HCT116 (cell line): ENCODE measurements around the gene CLK3. TPM values are rescaled to one million over a fixed set of nuclear protein-coding genes. Genes with fewer than 3 reads are reported as not detected.

Experiments used
- ATAC-seq: fragments of 200-7000 bp; cut with Tn5 transposase; 2 replicates; pipeline ENCODE4 v1.9.1; 2020; ENCODE audit warnings: mild to moderate bottlenecking, moderate library complexity
- BruUV-seq: library from RNA; stranded (reverse); fragments of 400-500 nt; replicated peaks from 2 replicates; lab custom pipeline; 2021; lab: Mats Ljungman, UMichigan
- CTCF ChIA-PET: fragments of 300-600 bp; sonication (Branson Sonifier 250); formaldehyde crosslinking; loops from one replicate; lab custom pipeline; 2021; ENCODE audit warnings: antibody characterized with exemption; lab: Charles Lee
- POLR2A ChIA-PET: fragments of 300-600, 350-600 bp; sonication (Branson Sonifier 250); formaldehyde crosslinking; loops from one replicate; lab custom pipeline; 2021; ENCODE audit warnings: antibody characterized with exemption; lab: Charles Lee
- RAD21 ChIA-PET, 2 experiments: fragments of 300-600 bp; sonication (Branson Sonifier 250); formaldehyde crosslinking; loops; one replicate each; lab custom pipeline; 2023; ENCODE audit warnings: low total read pairs in 2 of 2; ENCODE audit not compliant: uncharacterized antibody in 2 of 2, unreplicated experiment in 2 of 2, low non-redundant PET in 1 of 2; lab: Charles Lee
- DNase-seq: peaks from one replicate; pipeline ENCODE4 v3.0.0-alpha.2; 2010; ENCODE audit warnings: low read depth, low spot score
- H2AFZ ChIP-seq: fragments of 200-600 bp; shearing (Covaris generic), sonication (generic); 2 replicates; pipeline ENCODE4 v1.6.1; 2017; ENCODE audit warnings: low read depth, mixed run types, mixed read lengths, antibody characterized with exemption, low read length; ENCODE audit not compliant: poor library complexity, severe bottlenecking
- H3K27ac ChIP-seq: 2 replicates; pipeline ENCODE4 v1.5.1; 2012; ENCODE audit warnings: low read depth, low read length
- H3K27me3 ChIP-seq: fragments of 200-600 bp; sonication (generic); 2 replicates; pipeline ENCODE4 v1.6.1; 2016; ENCODE audit warnings: mixed run types, low read length, mixed read lengths; ENCODE audit not compliant: insufficient read depth
- H3K36me3 ChIP-seq, 2 experiments: fragments of 200-500 bp in 1 of 2; fragments of 200-600 bp in 1 of 2; sonication (Bioruptor generic) in 1 of 2; sonication (generic) in 1 of 2; 2 replicates each; pipeline versions ENCODE4 v1.5.1 to v1.6.1; 2014 to 2016; ENCODE audit warnings: low read length in 2 of 2, inconsistent platforms in 1 of 2, mixed read lengths in 1 of 2, mixed run types in 1 of 2; ENCODE audit not compliant: insufficient read depth in 2 of 2, control insufficient read depth in 1 of 2
- H3K4me1 ChIP-seq, 2 experiments: fragments of 200-600 bp in 1 of 2; sonication (generic) in 1 of 2; 2 replicates each; pipeline versions ENCODE4 v1.5.1 to v1.6.1; 2012 to 2017; ENCODE audit warnings: low read length in 2 of 2, inconsistent platforms in 1 of 2, mild to moderate bottlenecking in 1 of 2, mixed read lengths in 1 of 2, mixed run types in 1 of 2, moderate library complexity in 1 of 2; ENCODE audit not compliant: insufficient read depth in 2 of 2, control insufficient read depth in 1 of 2
- H3K4me2 ChIP-seq: fragments of 200-600 bp; sonication (generic); 2 replicates; pipeline ENCODE4 v1.6.1; 2017; ENCODE audit warnings: mixed run types, low read length, mixed read lengths
- H3K4me3 ChIP-seq, 2 experiments: fragments of 200-600 bp in 1 of 2; sonication (generic) in 1 of 2; replicated peaks in 1 of 2; 2 replicates each; pipeline ENCODE4 v1.5.1; 2011 to 2016; ENCODE audit warnings: low read length in 2 of 2, control low read depth in 1 of 2, low read depth in 1 of 2, mild to moderate bottlenecking in 1 of 2, mixed read lengths in 1 of 2, mixed run types in 1 of 2
- H3K79me2 ChIP-seq: fragments of 200-600 bp; sonication (generic); 2 replicates; pipeline ENCODE4 v1.6.1; 2017; ENCODE audit warnings: mild to moderate bottlenecking, mixed run types, low read length, moderate library complexity, mixed read lengths; ENCODE audit not compliant: insufficient read depth
- H3K9ac ChIP-seq: fragments of 200-600 bp; sonication (generic); 2 replicates; pipeline ENCODE4 v1.6.1; 2016; ENCODE audit warnings: low read length, mixed read lengths
- H3K9me2 ChIP-seq: fragments of 200-600 bp; sonication (generic), shearing (Covaris generic); 2 replicates; pipeline ENCODE4 v1.6.1; 2017; ENCODE audit warnings: mixed run types, mild to moderate bottlenecking, moderate library complexity; ENCODE audit not compliant: insufficient read depth
- H3K9me3 ChIP-seq, 2 experiments: fragments of 200-500 bp in 1 of 2; fragments of 200-600 bp in 1 of 2; sonication (Bioruptor generic) in 1 of 2; sonication (generic) in 1 of 2; 2 replicates each; pipeline ENCODE4 v1.6.1; 2014 to 2017; ENCODE audit warnings: low read length in 2 of 2, mixed read lengths in 2 of 2, inconsistent platforms in 1 of 2, low read depth in 1 of 2, mild to moderate bottlenecking in 1 of 2, mixed run types in 1 of 2, moderate library complexity in 1 of 2; ENCODE audit not compliant: control insufficient read depth in 1 of 2, insufficient read depth in 1 of 2
- H4K20me1 ChIP-seq: fragments of 200-600 bp; sonication (generic), shearing (Covaris generic); 2 replicates; pipeline ENCODE4 v1.6.1; 2017; ENCODE audit warnings: mixed run types, mild to moderate bottlenecking, moderate library complexity; ENCODE audit not compliant: insufficient read depth
- ATF3 ChIP-seq: IDR thresholded peaks from 2 replicates; pipeline ENCODE4 v1.6.1; 2012
- CBX3 ChIP-seq: IDR thresholded peaks from 2 replicates; pipeline ENCODE4 v1.6.1; 2012; ENCODE audit warnings: low read depth
- CEBPB ChIP-seq: IDR thresholded peaks from 2 replicates; pipeline ENCODE4 v1.6.1; 2012; ENCODE audit warnings: low read depth
- EGR1 ChIP-seq: IDR thresholded peaks from 2 replicates; pipeline ENCODE4 v1.6.1; 2012; ENCODE audit warnings: low read depth
- EZH2 ChIP-seq: fragments of 200-600 bp; sonication (generic); IDR thresholded peaks from 2 replicates; pipeline ENCODE4 v1.6.1; 2017; ENCODE audit warnings: antibody characterized with exemption, mixed run types
- FOSL1 ChIP-seq: IDR thresholded peaks from 2 replicates; pipeline ENCODE4 v1.6.1; 2012; ENCODE audit warnings: low read depth
- JUND ChIP-seq: IDR thresholded peaks from 2 replicates; pipeline ENCODE4 v1.6.1; 2012
- POLR2A ChIP-seq: IDR thresholded peaks from 2 replicates; pipeline ENCODE4 v1.7.0; 2011; ENCODE audit warnings: borderline replicate concordance; ENCODE audit not compliant: insufficient read depth, insufficient read length; ENCODE audit errors: extremely low read depth
- POLR2AphosphoS5 ChIP-seq: IDR thresholded peaks from 2 replicates; pipeline ENCODE4 v1.6.1; 2011; ENCODE audit warnings: mild to moderate bottlenecking, low read depth, low read length, moderate library complexity
- SIN3A ChIP-seq: IDR thresholded peaks from 2 replicates; pipeline ENCODE4 v1.6.1; 2012; ENCODE audit warnings: low read depth
- SRF ChIP-seq: IDR thresholded peaks from 2 replicates; pipeline ENCODE4 v1.6.1; 2012; ENCODE audit warnings: low read depth
- TCF7L2 ChIP-seq: IDR thresholded peaks from 2 replicates; pipeline ENCODE4 v1.7.0; 2011; ENCODE audit warnings: borderline replicate concordance, inconsistent platforms; ENCODE audit not compliant: insufficient read depth, insufficient read length; ENCODE audit errors: extremely low read depth
- YY1 ChIP-seq: IDR thresholded peaks from 2 replicates; pipeline ENCODE4 v1.6.1; 2011; ENCODE audit warnings: low read length, low read depth, moderate library complexity, mild to moderate bottlenecking; ENCODE audit not compliant: insufficient replicate concordance; ENCODE audit errors: extremely low read depth
- ZBTB33 ChIP-seq: IDR thresholded peaks from 2 replicates; pipeline ENCODE4 v1.6.1; 2011; ENCODE audit warnings: mild to moderate bottlenecking, low read length, moderate library complexity; ENCODE audit not compliant: insufficient replicate concordance; ENCODE audit errors: extremely low read depth
- ZFX ChIP-seq: fragments of 450-650 bp; IDR thresholded peaks from 2 replicates; pipeline ENCODE4 v1.6.1; 2017
- intact Hi-C: fragments of 100-400 bp; cut with micrococcal nuclease; formaldehyde crosslinking; loops from 2 replicates; pipeline ENCODE4 v1.10.0; 2022
- total RNA-seq: library from RNA; stranded (reverse); gene quantifications from one replicate; pipeline ENCODE4 v1.2.1, GENCODE V29; 2021; ENCODE audit not compliant: unreplicated experiment

Gene CLK3
- total RNA-seq, 1 experiment from 2014 or later: 79.3 TPM

DNA sequence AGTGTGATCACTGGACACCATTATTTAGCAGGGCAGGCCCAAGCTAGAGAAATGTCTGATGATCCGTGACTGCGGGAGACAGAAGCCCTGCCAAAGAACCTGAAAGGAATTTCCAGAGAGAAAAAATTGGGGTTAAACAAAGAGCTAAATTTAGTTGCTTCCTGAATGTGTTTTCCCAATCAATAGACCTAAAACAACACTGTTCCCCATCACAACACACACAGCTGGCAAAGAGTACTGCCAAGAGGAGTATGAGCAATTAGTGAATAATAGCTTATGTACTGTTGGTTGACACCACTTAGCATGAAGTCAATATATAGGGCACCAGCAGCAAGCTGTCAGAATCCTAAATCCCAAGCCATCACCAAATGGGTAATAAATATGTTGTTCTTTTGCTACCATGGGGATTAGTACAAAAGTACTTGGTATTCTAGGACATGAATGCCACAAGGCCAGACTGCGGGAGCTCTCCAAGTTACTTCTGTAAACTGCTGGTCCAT lies 35.7 kb downstream of the CLK3 start:
- ATAC-seq: no peak
- POLR2A ChIA-PET: no interaction called here

GRCh38 chr15:74653426-74654102 lies 37.9 kb downstream of the CLK3 start:
- Histone ChIP-seq H3K9ac (no peak overlapping the region), H4K20me1 (no peaks in the 10 kb centered on the region), H3K36me3 (peaks cover 3 to 5% of the 10 kb centered on the region in 2 experiments; a peak in 2 of 4 replicates), H3K79me2 (peaks cover 21% of the 10 kb centered on the region), H3K27me3 (no peaks in the 10 kb centered on the region), H3K4me2 (peak overlapping the region; percentile 45), H3K9me3 (no peaks in the 10 kb centered on the region), H3K4me1 (peaks cover 13 to 29% of the 10 kb centered on the region in 2 experiments), H3K27ac (no peak overlapping the region), H3K9me2 (no peaks in the 10 kb centered on the region), H2AFZ (no peak overlapping the region), H3K4me3 (no peak overlapping the region)
- peak; percentile 27 for DNase-seq
- BruUV-seq: no TSS peak
- ATAC-seq: peak; percentile 73
- TF ChIP-seq EZH2 (no peak), EGR1 (no peak), POLR2AphosphoS5 (no peak), JUND (no peak), TCF7L2 (no peak), SIN3A (no peak), ZFX (no peak), FOSL1 (no peak), CEBPB (no peak), YY1 (no peak), CBX3 (no peak), ZBTB33 (no peak), ATF3 (no peak)
- ChIA-PET RAD21 (no interaction called here), CTCF (interaction anchor here (1.1 kb wide), 1 partner anchor 115 kb away, joined by 3 read pairs; no protein-coding TSS in a partner anchor), POLR2A (no interaction called here)
- intact Hi-C loops: no loop called here

More for the DNA sequence above, 35.7 kb downstream of the CLK3 start:
- TF ChIP-seq POLR2A (no peak), SRF (no peak)
- Histone ChIP-seq H2AFZ (no peak overlapping the region), H3K4me2 (no peak overlapping the region), H3K4me3 (no peak overlapping the region), H3K9me2 (no peaks in the 10 kb centered on the region), H3K27ac (no peak overlapping the region), H3K9ac (no peak overlapping the region), H3K36me3 (peaks cover 3 to 5% of the 10 kb centered on the region in 2 experiments; a peak in 2 of 4 replicates), H4K20me1 (no peaks in the 10 kb centered on the region), H3K9me3 (no peaks in the 10 kb centered on the region), H3K79me2 (peaks cover 15% of the 10 kb centered on the region), H3K4me1 (peaks cover 13 to 22% of the 10 kb centered on the region in 2 experiments), H3K27me3 (no peaks in the 10 kb centered on the region)
- ChIA-PET RAD21 (no interaction called here), CTCF (interaction anchor here (1.0 kb wide), 1 partner anchor 30 kb away, joined by 3 read pairs; no protein-coding TSS in a partner anchor)
- BruUV-seq: no TSS peak
- DNase-seq: no peak
- intact Hi-C loops: no loop called here
